ENCODE measurements around the gene EHMT2. TPM values are rescaled to one million over a fixed set of nuclear protein-coding genes. Genes with fewer than 3 reads are reported as not detected.
A peak's percentile ranks its signal among the peaks of the same experiment; 100 is the strongest.

EHMT2 gene
- total and polyA plus RNA-seq, 2 of the 13 experiments (the other 11 are each of a cell fraction or from before 2014, with no cell fraction given), result 55.2 to 69.2 TPM

GRCh38 chr6:31865205-31866118 is 32.0 kb downstream of the EHMT2 start (continued):
- peak; percentile 86; the same call in 1 of the 2 replicates for TF ChIP-seq PRDM10 (CRISPR knock-in tag; IDR thresholded peaks at IDR 0.05; ENCODE audit: low read depth)
- TF ChIP-seq PHB2 (IDR thresholded peaks at IDR 0.05; ENCODE audit: partially characterized antibody), result no peak
- TF ChIP-seq MAZ (IDR thresholded peaks at IDR 0.05; ENCODE audit: borderline replicate concordance, low read depth, low read length), result peak; percentile 19; the same call in 1 of the 2 replicates
- peak; percentile 76 for TF ChIP-seq MAZ (CRISPR knock-in tag; IDR thresholded peaks at IDR 0.05; ENCODE audit: low read depth)
- no peak for TF ChIP-seq TP53 (CRISPR knock-in tag; conservative IDR thresholded peaks at IDR 0.05)
- peak; percentile 84 for TF ChIP-seq THAP11 (CRISPR knock-in tag; IDR thresholded peaks at IDR 0.05)
- peak; percentile 96; the same call in 1 of the 2 replicates for TF ChIP-seq MED13 (CRISPR knock-in tag; IDR thresholded peaks at IDR 0.05)
- TF ChIP-seq THAP9 (CRISPR knock-in tag; IDR thresholded peaks at IDR 0.05; ENCODE audit: borderline replicate concordance), result peak; percentile 20; the same call in 1 of the 2 replicates
- no peak for TF ChIP-seq BCLAF1 (IDR thresholded peaks at IDR 0.05)
- no peak for TF ChIP-seq CENPBD1 (CRISPR knock-in tag; IDR thresholded peaks at IDR 0.05; ENCODE audit: borderline replicate concordance, low read depth)
- TF ChIP-seq ZNF12 (CRISPR knock-in tag; IDR thresholded peaks at IDR 0.05), result peak; percentile 69; the same call in 1 of the 2 replicates
- TF ChIP-seq ZNF883 (CRISPR knock-in tag; IDR thresholded peaks at IDR 0.05; ENCODE audit: not compliant biosample characterization), result peak; percentile 68
- peak; percentile 96 for TF ChIP-seq TBX2 (CRISPR knock-in tag; IDR thresholded peaks at IDR 0.05; ENCODE audit: borderline replicate concordance)
- TF ChIP-seq SNAPC2 (CRISPR knock-in tag; IDR thresholded peaks at IDR 0.05), result no peak
- no peak for TF ChIP-seq ZNF468 (CRISPR knock-in tag; IDR thresholded peaks at IDR 0.05)
- peak; percentile 94; the same call in 1 of the 2 replicates for TF ChIP-seq SOX5 (CRISPR knock-in tag; IDR thresholded peaks at IDR 0.05; ENCODE audit: borderline replicate concordance)
- no peak for TF ChIP-seq ATF4 (CRISPR knock-in tag; IDR thresholded peaks at IDR 0.05)

All from HepG2 (cell line).